ENCODE measurements around the gene ENTPD7. TPM values are rescaled to one million over a fixed set of nuclear protein-coding genes. Genes with fewer than 3 reads are reported as not detected.
A peak's percentile ranks its signal among the peaks of the same experiment; 100 is the strongest.

The ENTPD7 gene
- total RNA-seq, 1 experiment from 2014 or later = 4.9 TPM

GRCh38 chr10:99671386-99671785, 12.1 kb downstream of the ENTPD7 start:
- H4K20me1 ChIP-seq (ENCODE audit: insufficient read depth, low read depth, low read length) = no peaks in the 10 kb centered on the region
- H3K36me3 ChIP-seq (ENCODE audit: insufficient read depth, low read length) = no peaks in the 10 kb centered on the region
- H2AFZ ChIP-seq (ENCODE audit: low read length) = no peak overlapping the region
- H3K4me1 ChIP-seq (ENCODE audit: low read length) = peaks cover 9% of the 10 kb centered on the region
- H3K27ac ChIP-seq (ENCODE audit: low read length) = no peak overlapping the region
- no peaks in the 10 kb centered on the region for H3K27me3 ChIP-seq (ENCODE audit: low read length)
- no peak overlapping the region for H3K4me3 ChIP-seq (ENCODE audit: low read length)
- H3K9me2 ChIP-seq (replicated peaks; ENCODE audit: insufficient read depth, low read length) = no peaks in the 10 kb centered on the region
- DNase-seq = no peak
- no peak overlapping the region for H3K9ac ChIP-seq (ENCODE audit: low read length)
- H3K4me2 ChIP-seq (ENCODE audit: low read depth, low read length, poor library complexity, severe bottlenecking) = no peak overlapping the region
- no peaks in the 10 kb centered on the region for H3K9me3 ChIP-seq (ENCODE audit: low read length)
- H3K79me2 ChIP-seq (ENCODE audit: low read length) = 0 out of 2 replicates have a peak, but pooled peaks cover 1% of the 10 kb centered on the region

GRCh38 chr10:99672884-99673283, 13.6 kb downstream of the ENTPD7 start:
- Histone ChIP-seq H3K9ac (ENCODE audit: low read length) (no peak overlapping the region), H3K27ac (ENCODE audit: low read length) (no peak overlapping the region), H3K9me3 (ENCODE audit: low read length) (no peaks in the 10 kb centered on the region), H2AFZ (ENCODE audit: low read length) (no peak overlapping the region), H4K20me1 (ENCODE audit: insufficient read depth, low read depth, low read length) (no peaks in the 10 kb centered on the region), H3K9me2 (replicated peaks; ENCODE audit: insufficient read depth, low read length) (no peaks in the 10 kb centered on the region), H3K27me3 (ENCODE audit: low read length) (no peaks in the 10 kb centered on the region), H3K4me2 (ENCODE audit: low read depth, low read length, poor library complexity, severe bottlenecking) (no peak overlapping the region), H3K79me2 (ENCODE audit: low read length) (peaks cover 7% of the 10 kb centered on the region; the same call in 1 of the 2 replicates), H3K36me3 (ENCODE audit: insufficient read depth, low read length) (no peaks in the 10 kb centered on the region), H3K4me3 (ENCODE audit: low read length) (no peak overlapping the region), H3K4me1 (ENCODE audit: low read length) (peaks cover 9% of the 10 kb centered on the region)
- no peak for DNase-seq

- Histone ChIP-seq H2AFZ (ENCODE audit: low read length) (no peak overlapping the region), H3K36me3 (ENCODE audit: insufficient read depth, low read length) (no peaks in the 10 kb centered on the region), H4K20me1 (ENCODE audit: insufficient read depth, low read depth, low read length) (no peaks in the 10 kb centered on the region), H3K9me3 (ENCODE audit: low read length) (no peaks in the 10 kb centered on the region), H3K4me1 (ENCODE audit: low read length) (peaks cover 9% of the 10 kb centered on the region), H3K9me2 (replicated peaks; ENCODE audit: insufficient read depth, low read length) (no peaks in the 10 kb centered on the region), H3K4me3 (ENCODE audit: low read length) (no peak overlapping the region), H3K27me3 (ENCODE audit: low read length) (no peaks in the 10 kb centered on the region), H3K9ac (ENCODE audit: low read length) (no peak overlapping the region), H3K79me2 (ENCODE audit: low read length) (peaks cover 7% of the 10 kb centered on the region; the same call in 1 of the 2 replicates), H3K27ac (ENCODE audit: low read length) (no peak overlapping the region), H3K4me2 (ENCODE audit: low read depth, low read length, poor library complexity, severe bottlenecking) (no peak overlapping the region)
- no peak for DNase-seq
Measured at GRCh38 chr10:99673492-99673891, 14.2 kb downstream of the ENTPD7 start.

DNA sequence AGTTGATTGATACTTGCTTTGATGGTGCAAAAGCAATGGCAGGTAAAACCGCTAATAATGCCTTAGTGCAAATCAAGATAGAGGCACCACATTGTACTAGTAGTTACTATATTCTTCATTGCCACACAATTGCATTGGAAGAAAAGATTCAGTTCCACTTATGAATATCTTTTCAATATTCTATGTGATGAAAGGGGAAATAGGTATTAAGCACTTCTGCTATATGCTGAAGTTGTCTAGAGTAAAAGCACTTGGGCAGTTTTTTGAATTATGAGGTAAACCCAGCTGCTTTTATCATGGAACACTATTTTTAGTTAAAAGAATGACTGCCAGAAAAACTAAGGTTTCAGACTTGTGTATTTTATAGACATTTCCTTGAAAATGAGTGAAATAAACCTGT, 15.5 kb downstream of the ENTPD7 start:
- Histone ChIP-seq H3K4me2 (ENCODE audit: low read depth, low read length, poor library complexity, severe bottlenecking) (no peak overlapping the region), H3K4me3 (ENCODE audit: low read length) (no peak overlapping the region), H3K27ac (ENCODE audit: low read length) (peak overlapping the region; percentile 22; the same call in 1 of the 2 replicates), H3K9ac (ENCODE audit: low read length) (no peak overlapping the region), H3K36me3 (ENCODE audit: insufficient read depth, low read length) (no peaks in the 10 kb centered on the region; the same call in 1 of the 2 replicates), H2AFZ (ENCODE audit: low read length) (no peak overlapping the region), H3K79me2 (ENCODE audit: low read length) (peaks cover 7% of the 10 kb centered on the region; the same call in 1 of the 2 replicates), H3K9me2 (replicated peaks; ENCODE audit: insufficient read depth, low read length) (no peaks in the 10 kb centered on the region), H3K4me1 (ENCODE audit: low read length) (peaks cover 9% of the 10 kb centered on the region), H4K20me1 (ENCODE audit: insufficient read depth, low read depth, low read length) (no peaks in the 10 kb centered on the region), H3K27me3 (ENCODE audit: low read length) (no peaks in the 10 kb centered on the region), H3K9me3 (ENCODE audit: low read length) (no peaks in the 10 kb centered on the region)
- no peak for DNase-seq

DNA sequence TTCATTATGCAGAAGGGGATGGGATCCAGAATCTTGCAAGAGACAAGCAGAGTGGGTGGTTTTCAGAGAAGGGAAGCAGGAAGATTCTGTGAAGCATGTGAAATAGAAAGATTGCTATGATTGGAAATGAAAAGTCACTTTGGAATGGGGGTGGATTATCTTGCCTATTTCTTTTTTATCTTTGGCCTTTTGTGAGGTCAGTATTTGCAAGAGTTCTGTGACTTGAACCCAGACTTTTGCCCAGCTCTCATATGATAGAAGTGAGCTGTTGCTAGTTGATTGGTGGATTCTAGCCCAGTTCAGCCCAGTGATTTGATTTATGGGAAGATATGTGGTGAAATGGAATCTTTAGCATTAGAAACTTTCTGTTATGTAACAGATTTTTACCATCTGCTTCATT, 17.1 kb downstream of the ENTPD7 start:
- Histone ChIP-seq H3K36me3 (ENCODE audit: insufficient read depth, low read length) (no peaks in the 10 kb centered on the region; the same call in 1 of the 2 replicates), H3K4me1 (ENCODE audit: low read length) (peaks cover 9% of the 10 kb centered on the region), H4K20me1 (ENCODE audit: insufficient read depth, low read depth, low read length) (no peaks in the 10 kb centered on the region), H3K4me3 (ENCODE audit: low read length) (no peak overlapping the region), H3K27me3 (ENCODE audit: low read length) (no peaks in the 10 kb centered on the region), H3K27ac (ENCODE audit: low read length) (no peak overlapping the region), H3K79me2 (ENCODE audit: low read length) (peaks cover 7% of the 10 kb centered on the region; the same call in 1 of the 2 replicates), H2AFZ (ENCODE audit: low read length) (no peak overlapping the region), H3K4me2 (ENCODE audit: low read depth, low read length, poor library complexity, severe bottlenecking) (no peak overlapping the region), H3K9me2 (replicated peaks; ENCODE audit: insufficient read depth, low read length) (no peaks in the 10 kb centered on the region), H3K9me3 (ENCODE audit: low read length) (no peaks in the 10 kb centered on the region), H3K9ac (ENCODE audit: low read length) (no peak overlapping the region)
- DNase-seq = no peak

GRCh38 chr10:99676895-99677294, 17.6 kb downstream of the ENTPD7 start:
- Histone ChIP-seq H3K9me3 (ENCODE audit: low read length) (no peaks in the 10 kb centered on the region), H3K4me1 (ENCODE audit: low read length) (peaks cover 9% of the 10 kb centered on the region), H2AFZ (ENCODE audit: low read length) (no peak overlapping the region), H3K27ac (ENCODE audit: low read length) (no peak overlapping the region), H3K79me2 (ENCODE audit: low read length) (peaks cover 7% of the 10 kb centered on the region; the same call in 1 of the 2 replicates), H4K20me1 (ENCODE audit: insufficient read depth, low read depth, low read length) (no peaks in the 10 kb centered on the region), H3K36me3 (ENCODE audit: insufficient read depth, low read length) (no peaks in the 10 kb centered on the region; the same call in 1 of the 2 replicates), H3K9ac (ENCODE audit: low read length) (no peak overlapping the region), H3K9me2 (replicated peaks; ENCODE audit: insufficient read depth, low read length) (no peaks in the 10 kb centered on the region), H3K4me3 (ENCODE audit: low read length) (no peak overlapping the region), H3K27me3 (ENCODE audit: low read length) (no peaks in the 10 kb centered on the region), H3K4me2 (ENCODE audit: low read depth, low read length, poor library complexity, severe bottlenecking) (no peak overlapping the region)
- DNase-seq = no peak

DNA sequence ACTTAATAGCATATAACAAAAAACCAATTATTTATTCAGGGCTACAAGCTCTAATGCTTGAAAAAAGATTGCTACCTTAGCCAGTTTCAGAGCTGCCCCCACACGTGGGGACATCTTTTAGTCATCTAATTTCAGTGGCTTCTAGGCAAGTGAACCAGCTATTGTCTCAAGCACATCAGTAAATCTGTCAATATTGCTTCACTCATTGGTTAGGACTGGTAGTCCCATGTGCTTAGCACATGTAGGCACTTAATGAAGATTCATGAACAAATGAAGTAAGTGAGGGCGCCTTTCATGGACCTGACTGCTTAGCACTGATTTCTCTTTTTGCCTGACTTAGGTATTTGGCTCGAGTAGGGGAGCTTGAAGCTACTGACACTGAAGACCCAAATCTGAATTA, 19.6 kb downstream of the ENTPD7 start:
- H3K36me3 ChIP-seq (ENCODE audit: insufficient read depth, low read length) = no peaks in the 10 kb centered on the region; the same call in 1 of the 2 replicates
- no peaks in the 10 kb centered on the region for H4K20me1 ChIP-seq (ENCODE audit: insufficient read depth, low read depth, low read length)
- H3K4me3 ChIP-seq (ENCODE audit: low read length) = no peak overlapping the region
- H3K9me3 ChIP-seq (ENCODE audit: low read length) = no peaks in the 10 kb centered on the region
- H2AFZ ChIP-seq (ENCODE audit: low read length) = no peak overlapping the region
- no peaks in the 10 kb centered on the region for H3K27me3 ChIP-seq (ENCODE audit: low read length)
- DNase-seq = no peak
- H3K4me1 ChIP-seq (ENCODE audit: low read length) = peaks cover 9% of the 10 kb centered on the region
- H3K27ac ChIP-seq (ENCODE audit: low read length) = no peak overlapping the region
- no peak overlapping the region for H3K4me2 ChIP-seq (ENCODE audit: low read depth, low read length, poor library complexity, severe bottlenecking)
- H3K79me2 ChIP-seq (ENCODE audit: low read length) = peaks cover 7% of the 10 kb centered on the region; the same call in 1 of the 2 replicates
- H3K9ac ChIP-seq (ENCODE audit: low read length) = no peak overlapping the region
- H3K9me2 ChIP-seq (replicated peaks; ENCODE audit: insufficient read depth, low read length) = no peaks in the 10 kb centered on the region

- Histone ChIP-seq H3K9ac (ENCODE audit: low read length) (no peak overlapping the region), H3K9me2 (replicated peaks; ENCODE audit: insufficient read depth, low read length) (no peaks in the 10 kb centered on the region), H3K27me3 (ENCODE audit: low read length) (no peaks in the 10 kb centered on the region), H3K9me3 (ENCODE audit: low read length) (no peaks in the 10 kb centered on the region), H3K36me3 (ENCODE audit: insufficient read depth, low read length) (no peaks in the 10 kb centered on the region; the same call in 1 of the 2 replicates), H2AFZ (ENCODE audit: low read length) (no peak overlapping the region), H3K4me1 (ENCODE audit: low read length) (peaks cover 10% of the 10 kb centered on the region), H3K27ac (ENCODE audit: low read length) (no peak overlapping the region), H3K79me2 (ENCODE audit: low read length) (peaks cover 5% of the 10 kb centered on the region; the same call in 1 of the 2 replicates), H3K4me2 (ENCODE audit: low read depth, low read length, poor library complexity, severe bottlenecking) (no peak overlapping the region), H3K4me3 (ENCODE audit: low read length) (no peak overlapping the region), H4K20me1 (ENCODE audit: insufficient read depth, low read depth, low read length) (no peaks in the 10 kb centered on the region)
- no peak for DNase-seq
Measured at GRCh38 chr10:99681553-99681952, 22.2 kb downstream of the ENTPD7 start.
